HG03175 (cell line): Measurements from ENCODE around the gene VEZF1.
"Not testable (repeated sequence)": the region's sequence is repeated elsewhere in the genome, so short reads cannot be mapped to it uniquely, and the experiment has no call there.

Experiments
- ATAC-seq: cut with Tn5 transposase; IDR thresholded peaks from one replicate; pipeline ENCODE4 v1.9.1; 2021; ENCODE audit warnings: mild to moderate bottlenecking, moderate library complexity; ENCODE audit not compliant: unreplicated experiment

Gene VEZF1

DNA sequence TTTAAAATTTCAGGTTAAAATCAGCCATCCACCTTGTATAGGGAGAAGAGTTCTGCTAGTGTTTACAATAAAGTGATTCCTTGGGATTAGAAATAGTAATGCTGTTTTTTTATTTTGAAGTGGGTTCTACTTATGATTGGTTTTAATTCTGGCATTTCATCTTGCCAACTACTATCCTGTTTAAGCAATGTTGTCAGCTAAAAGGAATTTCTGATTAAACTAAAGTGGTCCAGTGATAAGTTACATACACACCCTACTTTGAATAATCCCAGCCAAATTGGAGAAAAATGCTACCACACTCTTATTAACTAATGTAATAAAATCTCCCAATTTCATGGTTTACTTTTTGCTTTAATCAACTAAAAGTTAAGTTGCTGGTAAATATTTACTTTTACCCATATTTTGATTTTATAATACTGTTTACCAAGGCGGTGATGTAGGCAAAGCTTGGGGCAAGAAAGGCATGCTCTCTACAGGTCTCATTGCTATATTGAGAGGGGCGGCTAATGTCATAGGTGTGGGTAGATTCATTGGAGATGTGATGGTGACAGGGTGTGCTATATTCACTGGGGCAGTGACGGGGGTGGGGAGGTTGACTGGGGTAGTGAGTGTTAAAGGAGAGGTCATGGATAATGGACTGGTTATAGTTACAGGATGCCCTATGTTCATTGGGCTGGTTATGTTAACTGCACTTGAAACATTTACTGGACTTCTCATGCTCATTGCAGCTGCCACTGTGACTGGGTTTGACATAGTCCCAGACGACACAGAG, 13.8 kb downstream of the VEZF1 start:
- ATAC-seq: not testable (repeated sequence)

DNA sequence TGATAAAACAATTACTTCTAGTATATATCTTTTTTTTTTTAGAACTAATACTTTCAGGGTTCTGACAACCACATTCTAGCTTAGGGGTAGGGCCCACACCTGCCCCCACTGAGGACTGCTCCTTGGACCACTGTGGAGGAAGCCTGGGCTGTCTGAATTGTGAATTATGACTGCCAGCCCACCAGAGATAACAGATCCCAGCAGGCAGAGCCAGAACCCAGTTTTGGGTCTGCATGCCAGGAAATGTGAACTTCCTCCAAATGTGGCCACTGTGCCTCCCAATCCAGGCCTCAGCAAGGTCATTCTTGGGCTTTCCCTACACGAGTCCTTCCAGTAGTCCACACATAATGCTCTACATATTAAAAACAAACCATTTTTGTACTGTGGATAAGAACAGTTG, 15.9 kb downstream of the VEZF1 start:
- ATAC-seq: no peak

DNA sequence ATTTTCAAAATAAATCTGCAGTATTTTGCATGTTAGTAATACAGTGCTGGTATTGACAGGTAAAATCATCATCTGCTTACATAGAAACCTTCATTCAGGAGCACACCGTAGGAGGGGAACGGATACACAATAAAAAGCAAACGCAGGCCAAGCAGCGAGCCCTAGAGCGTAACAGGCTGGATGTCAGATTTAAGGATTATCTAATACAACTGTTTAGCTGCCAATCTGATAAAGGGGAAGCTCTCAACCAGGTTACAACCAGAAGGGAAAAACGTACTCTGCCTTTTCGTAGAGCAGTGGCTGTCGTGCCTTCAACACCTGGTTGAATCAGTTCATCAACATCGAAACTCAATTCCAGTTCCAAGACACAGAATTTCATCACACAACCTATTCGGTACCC, 16.5 kb downstream of the VEZF1 start:
- no peak for ATAC-seq

DNA sequence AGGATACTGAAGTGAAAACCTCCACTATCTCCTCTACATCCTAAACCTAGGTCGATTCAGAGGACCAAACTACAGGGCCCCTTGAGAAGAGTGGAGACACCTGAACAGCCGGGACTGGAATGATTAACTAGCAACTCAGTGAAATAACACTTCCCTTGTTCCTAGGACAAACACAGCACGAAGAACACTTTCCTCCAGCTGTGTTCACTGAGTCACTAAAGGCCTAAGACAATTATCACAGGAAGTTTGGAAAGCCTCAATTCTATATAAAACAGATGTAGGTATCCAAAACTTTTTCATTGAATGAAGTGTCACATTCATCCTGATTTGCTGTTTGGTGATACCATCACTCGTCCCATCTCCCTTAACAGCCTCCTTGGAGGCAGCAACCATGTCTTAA, 17.3 kb downstream of the VEZF1 start:
- no peak for ATAC-seq

DNA sequence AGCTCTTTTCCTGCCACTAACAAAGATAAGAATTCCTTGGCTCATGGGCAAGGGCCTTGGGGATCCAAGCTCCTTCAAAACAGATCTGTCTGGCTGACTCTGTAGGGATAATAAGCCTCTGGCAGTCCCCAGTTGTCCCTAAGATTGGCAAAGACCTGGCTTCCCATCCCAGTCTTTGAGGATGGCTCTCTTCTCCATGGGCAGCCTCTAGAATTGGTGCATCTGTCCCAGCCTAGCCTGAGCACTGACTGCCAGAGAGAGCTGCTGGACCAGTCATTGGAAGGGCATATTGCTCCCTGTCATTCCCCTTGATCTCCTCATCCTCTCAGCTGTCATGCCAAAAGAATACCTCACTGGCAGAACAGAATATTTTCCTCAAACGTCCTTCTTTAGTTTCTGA, 19.6 kb downstream of the VEZF1 start:
- ATAC-seq: no peak

DNA sequence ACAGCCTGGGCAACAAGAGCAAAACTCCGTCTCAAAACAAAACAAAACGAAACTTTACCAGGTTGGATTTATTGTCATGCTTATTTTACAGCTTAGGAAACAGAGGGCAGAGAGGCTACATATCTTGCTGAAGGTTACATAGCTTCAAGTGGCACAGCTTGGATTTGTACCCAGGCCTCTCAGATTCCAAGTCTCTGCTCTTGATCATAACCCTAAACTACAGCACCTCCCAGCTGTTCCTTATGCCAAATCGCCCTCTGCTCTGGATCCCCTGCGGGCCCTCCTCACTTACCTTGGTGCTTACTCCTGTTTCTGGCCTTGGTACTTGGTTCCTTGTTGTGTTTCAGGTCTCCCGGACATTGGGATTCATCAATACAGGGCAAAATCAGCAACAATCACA, 21.2 kb downstream of the VEZF1 start:
- ATAC-seq: no peak

DNA sequence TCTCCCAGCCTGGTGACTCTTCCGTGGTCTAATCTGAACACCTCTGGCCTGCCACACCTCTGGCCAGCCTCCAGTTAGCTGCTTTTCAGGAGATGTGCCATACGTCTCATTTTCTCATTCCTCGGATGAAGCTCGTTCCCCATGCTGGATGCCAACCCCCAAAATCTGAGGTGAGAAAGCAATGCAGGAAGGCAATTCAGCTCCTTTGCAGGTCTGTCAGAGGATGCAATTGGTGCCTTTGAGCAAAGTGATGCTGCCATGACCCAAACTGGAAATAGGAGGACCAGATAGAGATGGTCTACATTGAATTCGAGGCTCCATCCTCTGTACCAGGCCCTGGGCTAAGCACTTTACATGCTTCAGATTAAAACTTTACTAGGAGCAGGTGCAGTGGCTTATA, 21.8 kb downstream of the VEZF1 start:
- no peak for ATAC-seq

DNA sequence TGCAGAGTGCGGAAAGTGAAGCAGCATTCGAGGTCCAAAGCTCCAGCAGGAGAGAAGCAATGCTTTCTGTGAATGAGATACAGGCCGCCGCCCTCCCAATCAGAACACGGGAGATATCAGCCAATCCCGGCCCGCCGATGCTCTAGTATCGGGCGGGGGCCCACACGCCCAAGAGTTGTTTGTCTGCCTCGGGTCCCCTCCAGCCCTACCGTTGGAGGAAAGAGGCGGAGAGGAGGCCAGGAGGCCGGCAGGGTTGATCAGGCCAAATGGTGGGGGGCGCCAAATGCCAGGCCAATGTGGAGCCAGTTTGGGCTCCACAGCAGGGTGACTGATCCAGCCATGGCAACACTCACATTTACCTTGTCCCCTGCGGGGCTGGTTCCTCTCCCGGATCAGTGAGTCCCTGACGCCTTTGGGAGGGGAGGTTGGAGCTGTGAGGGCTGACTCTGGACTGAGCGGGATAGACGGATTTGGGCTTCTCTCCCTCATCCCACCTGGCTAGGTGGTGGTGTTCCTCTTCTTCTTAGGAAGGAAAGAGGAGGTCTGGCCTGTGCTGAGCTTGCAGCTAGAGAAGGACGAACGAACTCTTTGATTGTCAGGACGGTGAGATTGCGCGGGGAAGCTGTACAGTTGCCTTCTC, 22.4 kb downstream of the VEZF1 start:
- no peak for ATAC-seq

DNA sequence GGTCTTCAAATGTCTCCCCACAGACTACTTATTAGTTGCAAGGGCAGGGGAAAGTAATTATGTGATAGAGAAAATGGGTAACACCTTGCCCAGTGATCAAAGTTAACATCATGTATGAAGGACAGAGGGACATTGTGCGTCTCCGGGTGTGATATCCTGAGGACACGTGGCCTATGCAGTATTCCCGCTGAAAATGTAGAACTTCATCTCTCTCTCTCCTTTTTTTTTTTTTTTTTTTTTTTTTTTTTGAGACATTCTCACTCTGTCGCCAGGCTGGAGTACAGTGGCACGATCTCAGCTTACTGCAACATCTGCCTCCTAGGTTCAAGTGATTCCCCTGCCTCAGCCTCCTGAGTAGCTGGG, 24.9 kb downstream of the VEZF1 start:
- no peak for ATAC-seq

DNA sequence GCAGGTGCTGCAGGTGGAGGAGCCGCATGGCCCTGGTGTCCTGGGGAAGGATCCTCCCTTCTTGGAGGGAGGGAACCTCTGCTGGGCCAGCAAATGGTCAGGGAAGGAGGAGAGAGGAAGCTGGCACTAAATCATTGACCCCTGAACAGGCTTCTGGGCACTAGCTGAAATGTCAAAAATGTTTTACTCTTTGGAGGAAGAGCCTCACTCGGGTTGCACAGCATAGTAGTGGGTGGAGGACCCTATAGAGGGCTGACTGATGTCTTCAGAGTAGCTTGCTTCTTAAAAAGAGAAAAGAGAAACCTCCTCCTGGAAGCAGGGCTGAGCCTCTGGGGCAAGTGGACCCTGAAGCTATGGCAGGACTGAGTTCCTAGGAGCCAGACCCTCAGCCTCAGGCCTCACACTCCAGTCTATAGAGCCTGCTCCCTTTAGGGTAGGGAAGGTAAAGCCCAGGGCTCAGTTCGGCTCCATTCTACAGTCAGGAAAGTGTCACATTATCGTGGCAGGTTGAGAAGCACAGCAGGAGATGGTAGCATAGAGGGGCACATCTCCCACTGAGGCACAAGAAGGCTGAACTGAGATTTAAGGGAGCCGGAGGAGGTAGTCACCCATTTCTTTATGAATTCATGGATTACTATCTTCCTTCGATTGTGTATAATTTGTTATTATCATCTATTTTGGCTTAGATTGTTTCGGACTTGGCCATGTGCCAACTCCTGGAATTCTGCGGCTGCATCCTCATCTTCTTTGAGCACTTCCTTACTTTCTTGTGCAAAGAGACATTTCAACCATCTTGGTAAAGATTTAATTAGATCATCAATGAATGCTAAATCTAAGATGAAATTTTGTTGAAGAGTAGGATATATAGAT, 25.5 kb downstream of the VEZF1 start:
- ATAC-seq: no peak

DNA sequence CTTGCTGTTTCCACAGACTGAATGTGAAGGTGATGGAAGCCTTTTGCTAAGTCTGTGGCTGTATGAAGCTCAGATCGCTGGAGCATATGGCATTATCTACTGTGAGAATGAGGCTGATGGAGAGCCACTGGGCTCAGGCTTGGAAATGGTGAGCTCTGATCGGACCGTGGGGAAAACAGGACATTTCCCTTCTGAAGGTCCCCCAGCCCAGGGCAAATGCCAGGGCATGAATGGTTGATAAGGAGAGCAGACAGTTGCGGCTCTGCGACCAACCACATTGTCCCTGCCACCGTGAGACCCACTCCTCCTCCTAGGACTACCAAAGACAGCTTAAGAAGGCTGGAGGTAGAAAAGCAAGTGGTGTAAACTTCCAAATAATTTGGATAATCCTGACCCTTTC, 28.1 kb downstream of the VEZF1 start:
- ATAC-seq: no peak

DNA sequence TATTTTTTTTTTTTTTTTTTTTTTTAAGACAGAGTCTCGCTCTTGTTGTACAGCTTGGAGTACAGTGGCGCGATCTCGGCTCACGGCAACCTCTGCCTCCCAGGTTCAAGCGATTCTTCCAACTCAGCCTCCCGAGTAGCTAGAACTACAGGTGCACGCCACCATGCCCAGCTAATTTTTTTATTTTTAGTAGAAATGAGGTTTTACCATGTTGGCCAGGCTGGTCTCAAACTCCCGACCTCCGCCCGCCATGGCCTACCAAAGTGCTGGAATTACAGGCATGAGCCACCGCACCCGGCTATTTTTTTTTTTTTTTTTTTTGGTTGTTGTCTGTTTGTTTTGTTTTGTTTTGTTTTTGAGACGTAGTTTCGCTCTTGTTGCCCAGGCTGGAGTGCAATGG, 29.7 kb downstream of the VEZF1 start:
- ATAC-seq: not testable (repeated sequence)

DNA sequence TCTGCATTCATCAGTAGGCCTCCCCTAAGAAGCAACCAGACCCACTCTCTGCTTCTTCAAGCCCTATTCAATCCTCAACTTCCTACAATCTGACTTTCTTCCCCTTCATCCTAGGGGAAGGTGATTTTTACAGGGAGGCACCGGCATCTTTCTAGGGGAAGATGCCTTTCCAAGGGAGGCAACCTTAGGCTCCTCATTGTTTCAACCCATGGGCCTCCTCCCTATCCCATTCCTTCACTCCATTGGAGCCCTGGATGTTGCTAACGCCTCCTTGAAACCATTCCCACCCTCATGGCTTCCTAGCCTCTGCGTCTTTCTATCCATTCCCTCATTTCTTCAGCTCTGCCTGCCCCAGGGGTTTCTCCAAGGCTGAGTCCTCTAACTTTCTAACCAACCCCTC, 30.2 kb downstream of the VEZF1 start:
- no peak for ATAC-seq

DNA sequence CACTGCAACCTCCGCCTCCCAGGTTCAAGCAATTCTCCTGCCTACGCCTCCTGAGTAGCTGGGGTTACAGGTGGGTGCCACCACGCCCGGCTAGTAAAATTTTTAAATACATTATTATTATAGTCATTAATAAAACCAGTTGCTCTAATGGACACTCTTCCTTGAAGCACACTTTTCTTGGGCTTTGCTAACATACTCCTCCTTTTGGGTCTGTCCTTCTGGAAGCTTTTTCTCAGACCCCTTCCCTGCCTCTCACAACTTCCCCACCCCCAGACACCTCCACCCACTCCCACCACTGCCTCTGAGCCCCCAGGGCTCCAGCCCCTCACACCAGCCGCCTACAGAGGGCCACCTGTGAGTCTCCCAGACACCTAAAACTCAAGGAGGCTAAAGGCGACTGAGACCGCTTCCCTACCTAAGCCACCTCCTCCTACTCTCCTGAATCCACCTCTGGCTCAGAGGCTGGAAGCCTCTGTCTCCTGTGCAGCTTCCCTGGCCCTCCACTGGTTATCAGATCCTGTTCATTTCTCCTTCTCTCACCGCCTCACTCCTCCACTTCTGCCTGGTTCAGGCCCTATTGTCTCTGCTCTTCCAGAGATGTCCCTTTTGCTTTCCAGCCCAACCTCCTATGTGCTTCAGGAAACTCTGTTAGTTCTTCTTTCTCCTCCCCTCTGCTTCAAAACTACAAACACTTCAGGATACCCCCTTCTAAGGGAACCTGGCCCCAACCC, 30.8 kb downstream of the VEZF1 start:
- ATAC-seq: no peak

DNA sequence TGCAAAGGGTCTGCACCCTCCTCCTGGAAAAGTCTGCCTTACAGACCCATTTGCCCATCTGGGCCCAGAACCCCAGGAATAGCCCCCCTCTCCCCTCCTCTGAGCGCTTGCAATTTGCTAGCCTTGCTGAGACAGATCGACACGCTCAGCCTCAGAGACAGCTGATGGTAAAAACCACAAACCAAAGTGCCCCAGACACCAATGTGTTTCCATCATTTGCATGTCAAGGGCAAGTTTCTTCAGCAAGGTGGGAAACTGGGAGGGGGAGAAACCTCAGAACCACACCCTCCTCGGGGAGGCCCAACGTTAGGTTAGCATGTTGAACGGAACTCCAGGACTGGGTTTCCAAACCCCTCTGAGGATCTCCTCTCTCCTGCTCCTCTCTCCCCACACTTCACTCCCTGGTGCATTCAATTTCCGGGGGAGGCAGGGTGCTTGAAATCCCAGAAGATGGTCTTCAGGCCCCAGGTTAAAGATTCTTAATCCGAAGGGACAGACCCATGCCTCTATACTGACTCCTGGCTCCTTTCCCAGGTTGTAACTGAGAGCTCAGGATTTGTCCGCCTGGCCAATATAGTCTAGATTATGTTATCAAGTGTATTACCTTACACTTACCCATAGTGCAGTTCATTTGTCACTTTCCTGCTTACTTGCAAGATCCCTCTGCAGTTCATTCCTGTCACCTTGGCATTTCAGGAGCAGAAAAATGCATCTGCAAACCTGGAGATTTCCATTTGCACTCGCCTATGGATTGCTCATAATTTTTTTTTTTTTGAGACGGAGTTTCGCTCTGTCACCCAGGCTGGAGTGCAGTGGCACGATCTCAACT, 31.5 kb downstream of the VEZF1 start:
- ATAC-seq: no peak

DNA sequence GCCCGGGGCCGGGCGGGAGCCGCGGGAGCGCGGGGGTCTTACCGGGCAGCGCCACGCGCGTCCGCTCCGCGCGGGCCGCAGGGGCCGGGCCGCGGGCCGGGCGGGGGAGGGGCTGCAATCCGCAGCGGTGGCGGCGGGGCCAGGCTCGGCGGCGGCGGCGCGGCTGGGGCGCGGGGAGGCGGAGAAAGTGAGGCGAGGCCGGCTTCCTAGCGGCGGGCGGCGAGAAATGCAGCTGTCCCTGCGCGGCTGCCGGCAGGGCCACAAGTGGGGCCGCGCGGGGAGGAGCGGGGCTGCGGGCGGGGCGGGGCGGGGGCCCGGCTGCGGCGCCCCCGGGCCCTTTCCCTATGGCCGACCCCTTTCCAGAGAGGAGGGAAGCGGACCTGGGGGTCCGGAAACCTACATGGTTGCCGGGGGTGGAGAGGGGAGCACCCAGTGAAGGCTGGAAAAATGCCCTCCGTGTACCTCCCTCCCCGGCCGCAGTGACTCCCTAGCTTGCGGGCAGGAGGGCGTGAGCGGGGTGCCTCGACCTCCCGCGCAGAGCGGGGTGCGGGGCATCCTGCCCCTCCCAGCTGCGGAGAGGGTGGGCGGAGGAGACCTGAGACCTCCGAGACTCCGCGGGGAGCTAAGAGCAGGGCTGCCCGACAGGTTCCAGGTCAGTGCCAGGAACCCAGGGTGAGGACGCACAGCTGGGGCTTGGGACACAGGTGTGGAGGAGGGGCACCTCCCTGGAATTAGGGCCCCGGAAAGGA, 32.7 kb downstream of the VEZF1 start, which contains the start of gene CUEDC1:
Gene CUEDC1, minus strand, starts transcription at position 230 of the 749 bp plus-strand sequence. CDS start 69,848 bp downstream, outside the sequence.
- ATAC-seq: no peak

DNA sequence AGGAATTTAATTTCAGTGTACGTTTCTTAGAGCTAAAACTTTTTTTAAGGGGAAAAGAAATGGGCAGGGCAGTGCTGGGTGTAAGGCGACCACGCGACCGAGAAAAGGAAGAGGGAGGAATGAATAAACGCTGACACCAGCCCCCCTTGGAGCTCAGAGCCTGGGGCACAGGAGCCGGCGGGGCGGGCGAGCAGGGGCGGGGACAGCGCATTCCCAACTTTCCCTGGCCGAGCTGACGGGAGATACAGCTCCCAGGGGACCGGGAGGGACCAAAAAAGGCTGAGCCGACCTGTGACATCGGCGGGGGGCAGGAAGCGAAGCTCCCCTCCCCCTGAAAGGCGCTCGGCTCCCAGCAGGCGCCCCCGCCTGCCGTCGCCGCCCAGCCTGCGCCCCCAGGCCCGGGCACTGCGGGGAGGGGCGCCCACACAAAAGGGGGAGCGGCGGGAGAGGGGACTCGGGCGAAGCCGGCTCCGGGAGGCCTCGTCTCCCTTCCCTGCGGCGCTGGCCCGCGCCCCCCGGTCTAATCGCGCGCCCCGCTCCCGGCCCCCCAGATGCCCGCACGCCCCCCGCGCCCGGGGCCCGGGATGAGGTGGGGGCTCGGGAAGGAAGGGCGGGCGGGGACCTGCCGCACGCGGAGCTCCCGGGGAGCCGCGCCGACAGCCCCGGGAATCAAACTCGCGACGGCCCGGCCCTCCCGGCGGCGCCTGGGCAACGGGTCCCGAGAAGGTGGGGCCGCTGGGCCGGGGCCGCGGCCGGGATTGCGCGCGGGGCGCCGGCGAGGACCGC, 33.5 kb downstream of the VEZF1 start:
- ATAC-seq: no peak

DNA sequence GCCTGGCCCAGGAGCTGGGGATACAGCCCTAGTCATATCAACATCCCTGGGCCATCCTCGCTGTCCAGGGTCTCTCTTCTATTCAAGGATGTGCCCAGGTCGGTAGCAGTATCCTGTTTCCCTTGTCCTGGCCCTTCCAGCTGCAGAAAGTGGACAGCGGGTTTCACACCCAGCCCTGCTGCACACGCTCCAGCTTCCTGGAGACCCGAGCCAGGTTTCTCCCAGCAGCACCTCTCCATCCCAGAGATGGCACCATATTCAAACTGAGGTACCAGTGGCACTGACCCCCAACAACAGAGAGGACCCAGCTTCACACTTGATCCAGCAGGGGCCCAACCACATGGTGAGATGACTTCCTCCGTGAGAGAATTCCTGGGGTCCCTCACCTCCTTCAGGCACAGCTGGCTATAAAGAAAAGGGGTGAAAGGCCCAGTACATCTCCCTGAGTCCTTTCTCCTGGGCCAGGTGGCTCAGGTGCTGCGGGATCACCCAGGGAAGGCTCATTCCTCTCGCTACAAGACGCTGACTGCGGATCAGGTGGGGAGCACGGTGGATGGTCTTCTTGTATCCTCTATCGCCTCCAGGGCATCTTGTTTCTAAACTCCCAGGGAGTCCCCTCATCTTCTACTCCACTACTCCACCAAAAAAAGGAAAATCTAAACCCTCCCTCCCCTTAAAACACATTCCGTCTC, 34.2 kb downstream of the VEZF1 start:
- ATAC-seq: no peak
